HG03442 (cell line): Measurements from ENCODE around the gene ZC3HAV1L.
"Not testable (repeated sequence)": the region's sequence is repeated elsewhere in the genome, so short reads cannot be mapped to it uniquely, and the experiment has no call there.

Experiments
- ATAC-seq: cut with Tn5 transposase; IDR thresholded peaks from one replicate; pipeline ENCODE4 v1.9.1; 2021; ENCODE audit warnings: mild to moderate bottlenecking, moderate library complexity; ENCODE audit not compliant: unreplicated experiment

Gene ZC3HAV1L

DNA sequence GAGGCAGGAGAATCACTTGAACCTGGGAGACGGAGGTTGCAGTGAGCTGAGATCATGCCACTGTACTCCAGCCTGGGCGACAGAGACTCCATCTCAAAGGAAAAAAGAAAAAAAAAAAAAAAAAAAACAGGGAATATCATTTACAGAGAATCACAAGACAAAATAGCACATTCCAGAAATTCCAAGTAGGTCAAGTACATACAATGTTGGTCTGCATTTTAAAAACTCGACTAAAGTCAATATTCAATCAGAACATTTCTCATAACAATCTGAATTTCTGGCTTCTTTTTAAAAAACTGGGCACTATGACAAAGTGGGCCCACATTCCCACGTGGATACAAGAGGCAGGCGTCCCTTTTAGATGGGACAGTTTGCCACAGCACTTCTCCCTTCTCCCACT, 12.8 kb downstream of the ZC3HAV1L start:
- ATAC-seq = no peak

DNA sequence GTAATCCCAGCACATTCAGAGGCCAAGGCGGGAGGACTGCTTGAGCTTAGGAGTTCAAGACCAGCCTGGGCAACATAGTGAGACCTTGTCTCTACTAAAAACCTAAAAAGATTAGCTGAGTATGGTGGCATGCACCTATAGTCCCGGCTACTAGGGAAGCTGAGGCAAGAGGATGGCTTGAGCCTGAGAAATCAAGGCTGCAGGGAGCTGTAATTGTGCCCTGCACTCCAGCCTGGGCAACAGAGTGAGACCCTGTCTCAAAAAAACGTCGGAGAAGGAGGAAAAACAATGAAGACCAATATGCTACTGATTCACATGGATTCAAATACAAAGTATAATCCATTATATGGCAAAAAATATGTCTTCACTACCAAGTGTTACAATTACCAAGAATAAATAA, 13.6 kb downstream of the ZC3HAV1L start:
- no peak for ATAC-seq

DNA sequence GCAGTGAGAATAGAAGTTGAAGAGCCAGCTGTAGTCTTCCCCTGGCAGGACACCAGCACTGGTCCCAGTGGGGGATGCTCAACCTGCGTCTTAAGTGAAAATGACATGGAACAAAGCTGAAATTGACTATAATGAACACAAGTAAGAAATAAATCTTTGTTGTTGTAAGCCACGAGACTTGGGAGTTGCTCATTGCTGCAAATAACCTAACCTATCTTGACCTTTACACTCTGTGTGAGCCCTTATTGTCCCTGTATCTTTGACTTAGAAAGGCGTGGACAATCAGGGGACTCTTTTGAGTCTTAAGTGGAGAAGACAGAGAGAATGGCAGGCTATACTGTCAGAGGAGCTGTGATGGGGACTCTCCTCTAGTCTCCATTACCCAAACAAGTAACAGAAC, 16.9 kb downstream of the ZC3HAV1L start:
- ATAC-seq = no peak

DNA sequence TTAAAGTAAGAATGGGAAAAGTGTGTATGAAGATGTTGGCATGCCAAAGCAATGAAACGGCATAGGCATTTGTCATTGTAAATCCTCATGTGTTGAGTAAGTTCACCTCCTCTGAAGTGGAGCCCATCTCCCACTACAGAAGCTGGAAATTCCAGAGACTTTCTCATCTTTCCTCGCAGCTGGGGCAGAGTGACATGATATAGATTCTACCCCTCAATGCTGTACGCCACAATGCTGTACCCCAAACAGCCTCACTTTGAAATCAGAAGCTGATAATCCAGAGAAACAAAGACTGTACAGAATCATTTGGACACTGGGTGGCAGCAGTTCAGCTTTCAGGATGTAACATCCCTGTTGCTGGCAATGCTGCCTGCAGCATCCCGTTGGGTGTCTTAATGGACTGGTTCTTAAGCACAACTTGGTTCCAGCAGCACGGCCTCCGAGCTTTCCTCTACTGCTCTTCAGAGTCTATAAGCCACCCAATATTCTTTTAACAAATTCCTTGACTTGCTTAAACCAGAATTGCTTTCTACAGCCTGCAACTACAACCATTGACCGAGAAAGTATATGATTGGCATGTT, 18.8 kb downstream of the ZC3HAV1L start:
- peak; percentile 93 for ATAC-seq

DNA sequence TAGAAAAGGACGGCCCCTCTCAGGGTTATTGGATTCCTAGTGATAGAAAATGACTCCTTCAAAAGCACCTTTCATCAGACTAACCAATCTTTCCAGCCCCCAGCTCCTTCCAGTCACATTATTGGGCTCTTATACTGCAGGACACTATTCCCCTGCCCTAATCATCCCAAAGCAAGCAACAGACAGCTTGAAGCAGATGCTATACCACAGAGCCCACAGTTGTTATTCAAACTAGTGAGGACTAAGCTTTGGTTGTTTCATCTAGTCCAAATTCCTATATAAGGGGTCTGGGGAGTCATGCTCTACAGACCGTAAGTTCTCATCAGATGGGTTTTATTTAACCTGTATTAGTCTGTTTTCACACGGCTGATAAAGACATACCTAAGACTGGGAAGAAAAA, 24.5 kb downstream of the ZC3HAV1L start:
- no peak for ATAC-seq

DNA sequence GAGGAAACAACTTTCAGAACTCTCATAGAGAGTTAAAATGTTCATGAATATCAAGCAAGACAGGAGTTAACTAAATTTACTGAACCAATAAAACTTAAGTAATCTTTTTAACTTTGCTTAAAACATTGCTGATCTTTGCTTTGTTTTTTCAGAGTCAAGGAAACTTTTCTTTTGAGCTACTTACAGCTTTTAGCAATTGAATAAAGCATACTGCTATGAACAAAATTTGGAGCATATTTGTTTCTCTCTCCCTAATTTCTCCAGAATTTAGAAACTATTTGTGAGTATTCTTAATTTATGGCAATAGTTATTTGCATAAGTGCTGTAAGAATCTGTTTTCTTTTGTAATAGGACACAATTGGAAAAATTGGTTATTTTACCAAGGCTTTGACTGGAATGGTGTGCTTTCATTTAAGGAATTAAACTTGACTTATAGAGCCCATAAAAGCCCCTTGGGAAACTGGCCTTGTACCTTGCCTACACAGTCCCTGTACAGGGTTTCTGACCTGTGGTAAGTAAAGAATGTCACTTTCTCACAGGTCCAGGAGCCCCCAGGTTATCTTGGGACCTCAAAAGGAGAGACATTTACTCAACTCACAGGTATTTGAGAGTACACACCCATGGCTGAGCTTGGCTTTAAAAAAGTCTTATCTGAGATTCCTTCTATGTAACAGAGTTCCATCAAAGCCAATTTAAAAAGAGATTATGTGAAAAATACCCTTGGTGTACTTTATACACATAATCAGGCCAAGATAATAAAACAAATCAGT, 31.3 kb downstream of the ZC3HAV1L start:
- ATAC-seq = no peak

DNA sequence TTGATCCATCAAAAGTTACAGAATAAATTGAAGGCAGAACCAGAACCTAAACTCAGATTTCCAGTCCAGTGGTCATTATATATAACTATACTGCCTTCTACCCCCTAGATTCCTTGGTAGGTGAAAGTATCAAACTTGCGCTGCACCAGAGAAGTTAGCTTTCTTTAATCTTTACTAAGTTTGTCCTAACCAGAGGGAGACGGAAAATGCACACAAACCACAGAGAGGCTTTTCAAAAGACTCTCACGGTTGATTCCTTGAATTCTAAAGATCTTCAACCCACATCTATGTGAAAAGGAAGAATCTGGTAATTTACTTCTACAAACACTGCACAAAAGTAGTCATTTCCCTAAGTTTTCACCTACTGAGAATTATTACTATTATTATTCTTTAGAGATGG, 36.4 kb downstream of the ZC3HAV1L start:
- no peak for ATAC-seq

DNA sequence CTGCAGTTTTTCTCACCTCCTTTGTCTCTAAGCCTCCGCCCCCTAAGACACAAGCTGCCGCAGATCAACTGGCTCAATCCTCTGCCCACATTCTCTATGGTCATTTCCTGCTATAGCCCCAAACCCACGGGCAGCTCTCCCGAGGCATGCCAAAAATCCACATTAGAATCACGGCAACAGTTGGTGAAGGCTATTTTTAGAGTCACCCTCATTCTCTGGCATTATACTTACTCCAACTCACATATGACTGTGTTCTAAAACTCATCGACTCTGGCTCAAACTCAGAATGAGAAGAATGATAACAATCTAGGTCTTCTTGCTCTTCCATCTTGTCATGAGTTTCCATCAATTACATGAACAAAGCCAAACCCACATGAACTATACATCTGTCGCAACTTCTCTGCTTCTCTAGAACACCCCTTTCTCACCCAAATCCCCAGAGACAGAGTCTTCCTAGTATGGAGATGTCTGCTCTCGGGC, 43.8 kb downstream of the ZC3HAV1L start:
- ATAC-seq = no peak

DNA sequence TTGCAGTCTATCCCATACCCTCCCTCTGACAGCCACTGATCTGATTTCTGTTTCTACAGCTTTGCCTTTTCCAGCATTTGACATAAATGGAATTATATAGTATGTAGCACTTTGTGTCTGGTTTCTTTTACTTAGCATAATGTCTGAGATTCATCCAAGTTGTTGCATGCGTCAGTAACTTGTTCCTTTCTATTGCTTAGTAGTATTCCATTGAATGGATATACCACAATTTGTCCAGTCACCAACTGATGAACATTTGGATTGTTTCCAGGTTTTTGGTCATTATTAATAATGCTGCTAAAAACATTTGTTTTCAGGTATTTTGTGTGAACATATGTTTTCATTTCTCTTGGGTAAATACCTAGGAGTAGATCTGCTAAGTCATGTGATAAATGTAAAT, 48.2 kb downstream of the ZC3HAV1L start:
- no peak for ATAC-seq

DNA sequence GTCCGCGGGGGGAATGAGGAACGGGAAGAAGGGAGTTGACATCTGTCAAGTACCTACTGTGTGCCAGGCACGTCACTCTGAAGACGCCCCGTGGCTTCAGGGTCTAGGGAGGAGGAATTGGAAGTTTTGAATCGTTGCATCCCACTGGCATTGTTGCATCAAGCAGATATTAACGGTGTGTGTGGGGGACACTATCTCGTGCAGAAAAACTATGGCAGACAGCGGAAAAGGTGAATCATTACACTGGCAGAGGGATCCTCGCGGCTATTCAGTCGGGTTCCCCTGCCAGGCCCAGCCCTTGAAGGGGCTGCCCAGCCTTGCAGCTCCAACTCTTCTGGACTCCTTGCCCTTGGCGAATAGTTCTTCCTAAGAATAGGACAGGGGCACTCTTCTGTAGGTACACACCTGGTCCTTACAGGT, 53.6 kb downstream of the ZC3HAV1L start:
- ATAC-seq = no peak

DNA sequence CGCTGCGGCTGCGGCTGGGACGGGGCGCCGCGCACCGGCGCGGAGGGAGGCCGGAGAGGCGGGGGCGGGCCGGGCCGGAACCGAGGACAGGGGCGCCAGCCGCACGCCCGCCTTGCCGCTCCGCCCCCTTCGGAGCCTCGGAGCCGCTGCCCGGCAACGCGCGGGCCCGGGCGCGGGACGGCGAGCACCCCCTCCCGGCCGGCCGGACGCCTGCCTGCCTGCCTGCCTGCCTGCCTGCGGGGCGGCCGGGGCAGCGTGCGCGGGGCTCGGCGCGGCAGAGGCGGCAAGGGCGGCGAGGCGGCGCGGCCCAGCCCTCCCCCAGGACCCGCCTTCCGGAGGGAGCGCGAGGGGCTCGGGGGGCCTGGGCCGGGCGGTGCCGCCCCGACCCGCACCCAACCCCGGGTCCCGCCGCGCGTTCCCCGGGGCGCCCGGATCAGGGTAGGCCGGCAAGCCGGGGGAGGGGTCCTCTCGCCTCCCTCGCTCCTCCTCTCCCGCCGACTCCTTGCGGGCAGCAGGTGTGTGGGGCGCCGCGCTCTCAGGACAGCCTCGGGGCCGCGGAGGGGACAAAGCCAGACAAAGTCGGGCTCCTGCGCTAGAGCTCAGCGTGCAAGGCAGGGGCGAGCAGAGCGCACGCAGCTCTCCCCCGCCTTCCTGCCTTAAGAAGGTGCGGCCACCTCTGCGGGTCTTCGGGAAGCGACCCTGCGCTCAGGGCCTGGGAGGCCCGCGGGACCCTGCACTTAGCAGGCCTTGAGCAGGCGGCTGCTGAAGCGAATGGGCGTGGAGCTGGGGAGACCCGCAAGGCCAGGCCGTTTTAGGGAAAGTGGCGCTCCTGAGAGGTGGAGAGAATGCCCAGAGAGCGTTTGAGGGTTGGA, 54.3 kb downstream of the ZC3HAV1L start, which contains the start of gene KIAA1549:
Gene KIAA1549, minus strand, starts transcription at position 58 of the 872 bp plus-strand sequence. CDS start 120 bp downstream, outside the sequence.
- ATAC-seq = peak; percentile 76

DNA sequence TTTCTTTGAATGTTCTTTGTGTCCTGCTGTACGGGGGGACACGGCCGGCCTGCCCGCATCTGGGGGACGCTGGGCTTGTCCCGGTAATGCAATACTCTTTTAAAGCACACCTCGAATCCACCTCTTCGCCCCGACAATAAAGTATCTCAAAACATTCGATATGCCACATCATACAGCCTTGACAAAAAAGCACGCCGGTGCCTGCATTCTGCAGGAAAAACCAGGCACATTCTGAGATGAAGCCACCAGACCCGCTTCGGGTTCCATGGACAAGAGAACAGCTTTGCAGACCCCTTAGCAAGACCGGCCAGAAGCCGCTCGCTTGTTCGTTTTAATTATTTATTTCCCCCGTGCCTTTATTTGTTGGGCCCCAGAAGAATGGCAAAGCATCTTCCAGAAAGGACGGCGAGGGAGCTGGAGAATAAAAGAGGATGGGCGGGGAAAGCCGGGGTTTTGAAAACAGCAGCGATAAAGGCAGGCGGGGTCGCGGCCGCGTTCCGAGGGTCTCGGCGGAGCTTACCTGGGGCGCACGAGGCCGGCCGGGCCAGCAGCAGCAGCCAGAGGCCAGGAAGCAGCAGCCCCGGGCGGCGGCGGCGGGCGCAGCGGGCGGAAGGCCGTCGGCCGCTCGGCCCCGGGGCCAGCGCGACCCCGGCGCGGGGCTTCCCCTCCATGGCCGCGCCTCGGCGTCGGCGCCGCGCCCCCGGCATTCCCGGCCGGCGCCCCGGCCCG, 55.1 kb downstream of the ZC3HAV1L start:
- ATAC-seq = peak; percentile 20

DNA sequence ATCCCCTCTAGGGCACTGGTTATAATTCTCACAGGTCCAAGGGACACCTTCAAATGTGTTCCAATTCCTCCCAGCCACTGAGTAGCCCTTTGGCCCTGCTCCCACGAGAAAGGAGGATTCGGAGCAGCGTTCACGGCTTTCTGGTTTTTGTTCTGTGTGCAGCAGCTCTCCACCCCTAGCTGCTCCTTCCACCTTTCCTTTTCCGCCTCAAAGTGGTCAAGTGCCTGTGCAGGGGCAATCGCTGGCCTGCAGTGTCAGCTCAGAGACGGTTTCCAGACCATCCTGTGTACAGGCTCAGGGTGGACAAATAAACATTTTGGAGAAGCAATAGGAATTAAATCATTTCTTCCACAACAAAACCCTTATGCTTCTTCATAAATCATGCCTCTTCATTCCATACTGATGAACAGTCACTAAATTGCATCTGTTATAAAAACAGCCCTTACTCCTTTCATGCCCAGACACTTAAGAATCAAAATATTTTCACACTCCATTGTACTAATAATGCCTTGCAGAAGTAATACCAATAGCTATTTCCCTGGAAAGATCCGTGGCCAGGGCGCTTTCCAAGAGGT, 55.8 kb downstream of the ZC3HAV1L start:
- ATAC-seq = no peak

DNA sequence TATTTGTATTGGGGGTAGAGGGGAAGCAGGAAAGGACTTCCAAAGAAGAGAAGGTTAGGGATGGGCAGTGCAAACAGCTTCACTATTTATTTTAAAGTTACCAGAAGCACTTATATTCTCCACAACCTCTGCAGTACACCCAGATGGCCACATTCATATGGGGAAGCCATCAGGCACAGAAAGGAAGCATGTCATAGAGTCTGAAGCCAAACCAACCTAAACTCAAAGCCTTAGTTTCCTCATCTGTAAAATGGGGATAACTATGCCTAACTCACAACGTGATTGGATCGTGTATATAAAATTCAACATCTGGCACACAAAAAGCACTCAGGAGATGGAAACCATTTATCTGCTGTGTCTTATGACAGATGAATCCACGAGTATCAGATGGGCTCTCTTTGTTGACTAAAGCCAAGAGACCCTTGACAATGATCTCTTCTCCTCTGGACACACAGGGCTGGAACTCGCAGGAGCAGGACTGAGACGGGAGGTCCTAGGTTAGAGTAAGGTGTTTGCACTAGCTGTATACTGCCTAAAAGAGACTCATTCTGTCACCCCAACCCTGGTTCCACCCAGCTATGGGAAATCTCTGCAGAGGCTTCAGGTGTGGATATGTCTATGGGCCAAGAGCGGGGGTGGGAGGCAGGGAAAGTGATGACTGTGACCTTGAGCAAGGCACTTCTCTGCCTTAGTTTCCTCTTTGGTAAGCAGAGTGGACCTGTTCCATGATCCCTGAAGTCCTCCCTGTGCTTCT, 56.4 kb downstream of the ZC3HAV1L start:
- ATAC-seq = peak; percentile 42

DNA sequence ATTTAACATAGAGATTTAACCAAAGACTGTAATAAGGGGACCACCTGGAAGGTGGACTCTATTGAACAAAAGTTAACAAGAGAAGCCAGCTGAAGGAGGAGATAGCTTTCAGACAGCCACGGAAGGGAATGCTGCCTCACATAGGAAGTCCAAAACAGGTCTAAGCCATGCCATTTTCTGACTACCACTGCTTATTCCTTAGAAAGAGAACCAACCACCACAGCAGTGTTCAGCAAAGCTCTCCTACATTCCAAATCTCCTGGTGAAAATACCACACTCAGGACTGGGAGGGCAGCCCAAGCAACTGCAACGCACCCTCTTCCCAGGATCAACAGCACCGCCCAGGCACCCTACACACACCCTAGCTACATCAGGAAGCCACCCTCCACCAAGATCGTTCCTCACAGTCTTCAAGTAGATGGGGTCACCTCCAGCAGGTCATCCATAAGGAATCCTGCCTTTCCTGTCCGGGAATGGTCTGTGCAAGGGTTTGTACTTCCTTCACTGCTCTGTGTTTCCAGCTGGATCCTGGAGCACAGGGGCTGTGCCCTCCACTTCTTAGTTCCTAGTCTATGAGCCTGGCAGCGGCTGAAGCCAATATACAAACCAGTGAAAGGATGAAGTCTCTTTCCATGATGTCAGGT, 57.2 kb downstream of the ZC3HAV1L start:
- ATAC-seq = no peak

DNA sequence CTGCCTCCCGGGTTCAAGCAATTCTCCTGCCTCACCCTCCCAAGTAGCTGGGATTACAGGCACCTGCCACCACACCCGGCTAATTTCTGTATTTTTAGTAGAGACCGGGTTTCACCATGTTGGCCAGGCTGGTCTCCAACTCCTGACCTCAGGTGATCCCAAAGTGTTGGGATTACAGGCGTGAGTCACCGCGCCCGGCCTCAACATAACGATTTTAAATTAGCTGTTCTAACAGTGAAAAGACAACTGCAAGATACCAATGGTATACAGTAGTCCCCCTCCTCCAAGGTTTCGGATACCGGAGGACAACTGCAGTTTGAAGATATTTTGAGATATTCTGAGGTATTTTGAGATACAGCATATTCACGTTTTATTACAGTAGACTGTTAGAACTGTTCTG, 59.7 kb downstream of the ZC3HAV1L start:
- not testable (repeated sequence) for ATAC-seq
